H1 (cell line): ENCODE measurements around the gene CCDC14. TPM values are rescaled to one million over a fixed set of nuclear protein-coding genes. Genes with fewer than 3 reads are reported as not detected.

Experiments used
- CTCF ChIA-PET: fragments of 300-600 bp; sonication (Branson Sonifier 250); formaldehyde crosslinking; loops from one replicate; lab custom pipeline; 2021; ENCODE audit not compliant: partially characterized antibody; lab: Charles Lee
- POLR2A ChIA-PET: fragments of 300-600 bp; sonication (Branson Sonifier 250); formaldehyde crosslinking; loops from one replicate; lab custom pipeline; 2021; ENCODE audit warnings: inconsistent platforms; ENCODE audit not compliant: partially characterized antibody; lab: Charles Lee
- DNase-seq, 2 experiments: peaks; one replicate each; pipeline versions ENCODE4 v3.0.0 to v3.0.0-alpha.2; 2010 to 2022; ENCODE audit warnings: low spot score in 2 of 2, low read depth in 1 of 2, mixed read lengths in 1 of 2
- FAIRE-seq: peaks from 2 replicates; lab custom pipeline; 2011; peaks lifted over from hg19 to GRCh38; lab: Jason Lieb, UNC
- H2AFZ ChIP-seq: 2 replicates; pipeline ENCODE4 v1.8.1; 2012; ENCODE audit warnings: low read length, inconsistent platforms
- H2AK5ac ChIP-seq: 2 replicates; pipeline ENCODE4 v1.6.1; 2013; ENCODE audit warnings: low read depth, low read length
- H2BK120ac ChIP-seq: replicated peaks from 2 replicates; pipeline ENCODE3; 2013; ENCODE audit warnings: low read depth, low read length, inconsistent platforms
- H2BK12ac ChIP-seq: 2 replicates; pipeline ENCODE4 v1.6.1; 2013; ENCODE audit warnings: low read depth, low read length
- H2BK15ac ChIP-seq: 2 replicates; pipeline ENCODE4 v1.6.1; 2013; ENCODE audit warnings: low read length
- H2BK20ac ChIP-seq: 2 replicates; pipeline ENCODE4 v1.6.1; 2013; ENCODE audit warnings: low read length
- H2BK5ac ChIP-seq: 2 replicates; pipeline ENCODE4 v1.6.1; 2013; ENCODE audit warnings: low read depth, low read length
- H3K14ac ChIP-seq: 2 replicates; pipeline ENCODE4 v1.6.1; 2013; ENCODE audit warnings: inconsistent platforms; ENCODE audit not compliant: insufficient read length
- H3K18ac ChIP-seq: 2 replicates; pipeline ENCODE4 v1.6.1; 2013; ENCODE audit warnings: low read length; ENCODE audit errors: extremely low read depth
- H3K23ac ChIP-seq: 2 replicates; pipeline ENCODE4 v1.6.1; 2013; ENCODE audit warnings: inconsistent platforms; ENCODE audit not compliant: insufficient read length
- H3K23me2 ChIP-seq: 2 replicates; pipeline ENCODE4 v1.6.1; 2013; ENCODE audit warnings: low read depth, low read length
- H3K27ac ChIP-seq: 2 replicates; pipeline ENCODE4 v1.6.1; 2011; ENCODE audit warnings: low read depth, low read length, inconsistent platforms
- H3K27me3 ChIP-seq, 4 experiments: replicated peaks in 1 of 4; 1 replicate in 1 of 4; 2 replicates in 3 of 4; pipeline versions ENCODE4 v1.6.1 to v1.8.1; 2011 to 2013; ENCODE audit warnings: low read length in 3 of 4, mild to moderate bottlenecking in 3 of 4, inconsistent platforms in 2 of 4, mixed read lengths in 2 of 4, moderate library complexity in 1 of 4; ENCODE audit not compliant: control insufficient read depth in 3 of 4, insufficient read depth in 3 of 4; ENCODE audit errors: extremely low read depth in 1 of 4
- H3K36me3 ChIP-seq, 4 experiments: 2 replicates each; pipeline versions ENCODE4 v1.6.1 to v1.8.1; 2011 to 2013; ENCODE audit warnings: mild to moderate bottlenecking in 4 of 4, low read length in 3 of 4, moderate library complexity in 2 of 4, control low read depth in 1 of 4, inconsistent platforms in 1 of 4; ENCODE audit not compliant: insufficient read depth in 4 of 4, control insufficient read depth in 2 of 4
- H3K4ac ChIP-seq: replicated peaks from 2 replicates; pipeline ENCODE3; 2013; ENCODE audit warnings: low read length, low read depth, mixed read lengths, inconsistent platforms; ENCODE audit not compliant: insufficient read length
- H3K4me1 ChIP-seq, 4 experiments: replicated peaks in 1 of 4; 1 replicate in 1 of 4; 2 replicates in 3 of 4; pipeline versions ENCODE4 v1.6.1 to v1.8.1; 2011 to 2013; ENCODE audit warnings: low read length in 3 of 4, inconsistent platforms in 2 of 4, mixed read lengths in 1 of 4; ENCODE audit not compliant: insufficient read depth in 4 of 4, control insufficient read depth in 3 of 4
- H3K4me2 ChIP-seq, 2 experiments: 2 replicates each; pipeline versions ENCODE4 v1.6.1 to v1.8.1; 2011 to 2013; ENCODE audit warnings: low read depth in 2 of 2, low read length in 2 of 2, control low read depth in 1 of 2, inconsistent platforms in 1 of 2, mild to moderate bottlenecking in 1 of 2; ENCODE audit not compliant: insufficient read depth in 1 of 2
- H3K4me3 ChIP-seq, 4 experiments: fragments of 200-600, 300-600 bp in 1 of 4; sonication (generic), shearing (Covaris generic), sonication (Bioruptor Twin) in 1 of 4; 2 replicates each; pipeline versions ENCODE4 v1.5.1 to v1.8.1; 2011 to 2016; ENCODE audit warnings: low read length in 4 of 4, low read depth in 3 of 4, control low read depth in 2 of 4, inconsistent platforms in 2 of 4, mild to moderate bottlenecking in 2 of 4, mixed read lengths in 1 of 4, moderate library complexity in 1 of 4; ENCODE audit not compliant: insufficient read depth in 2 of 4; ENCODE audit errors: extremely low read depth in 1 of 4
- H3K56ac ChIP-seq: replicated peaks from 2 replicates; pipeline ENCODE3; 2013; ENCODE audit warnings: low read depth, mild to moderate bottlenecking, mixed read lengths, low read length, inconsistent platforms; ENCODE audit not compliant: insufficient read length
- H3K79me1 ChIP-seq: 2 replicates; pipeline ENCODE4 v1.6.1; 2013; ENCODE audit warnings: low read depth, low read length, control low read depth
- H3K79me2 ChIP-seq, 2 experiments: 2 replicates each; pipeline versions ENCODE4 v1.6.1 to v1.8.1; 2012 to 2013; ENCODE audit warnings: low read length in 2 of 2, mild to moderate bottlenecking in 2 of 2, inconsistent platforms in 1 of 2; ENCODE audit not compliant: insufficient read depth in 2 of 2, control insufficient read depth in 1 of 2
- H3K9ac ChIP-seq, 4 experiments: replicated peaks in 1 of 4; 1 replicate in 1 of 4; 2 replicates in 3 of 4; pipeline versions ENCODE4 v1.6.1 to v1.8.1; 2011 to 2013; ENCODE audit warnings: low read depth in 3 of 4, low read length in 3 of 4, control low read depth in 2 of 4, mild to moderate bottlenecking in 2 of 4, moderate library complexity in 2 of 4, inconsistent platforms in 1 of 4; ENCODE audit errors: extremely low read depth in 1 of 4
- H3K9me3 ChIP-seq, 2 experiments: 2 replicates each; pipeline versions ENCODE4 v1.6.1 to v1.8.1; 2012 to 2013; ENCODE audit warnings: mild to moderate bottlenecking in 2 of 2, moderate library complexity in 2 of 2, control low read depth in 1 of 2, inconsistent platforms in 1 of 2, low read depth in 1 of 2, low read length in 1 of 2, mixed read lengths in 1 of 2; ENCODE audit not compliant: insufficient read depth in 2 of 2
- H4K20me1 ChIP-seq, 2 experiments: replicated peaks in 1 of 2; 2 replicates each; pipeline versions ENCODE3 to v1.8.1; 2011 to 2013; ENCODE audit warnings: inconsistent platforms in 2 of 2, low read length in 2 of 2, mild to moderate bottlenecking in 1 of 2; ENCODE audit not compliant: insufficient read depth in 2 of 2, control insufficient read depth in 1 of 2
- H4K5ac ChIP-seq: 2 replicates; pipeline ENCODE4 v1.6.1; 2013; ENCODE audit warnings: low read length, low read depth, mixed read lengths, inconsistent platforms; ENCODE audit not compliant: insufficient read length
- H4K8ac ChIP-seq: 2 replicates; pipeline ENCODE4 v1.8.0; 2013; ENCODE audit warnings: mild to moderate bottlenecking, moderate library complexity, low read length, inconsistent platforms; ENCODE audit not compliant: insufficient read depth; ENCODE audit errors: extremely low read depth
- H4K91ac ChIP-seq: replicated peaks from 2 replicates; pipeline ENCODE3; 2013; ENCODE audit warnings: low read length, mixed read lengths, inconsistent platforms; ENCODE audit not compliant: insufficient read length
- BACH1 ChIP-seq: IDR thresholded peaks from 2 replicates; pipeline ENCODE4 v1.6.1; 2012; ENCODE audit warnings: low read length, improper control_type of control experiment
- CTBP2 ChIP-seq: IDR thresholded peaks from 2 replicates; pipeline ENCODE4 v1.7.0; 2011; ENCODE audit warnings: borderline replicate concordance, mild to moderate bottlenecking, moderate library complexity, mixed read lengths, low read length; ENCODE audit not compliant: insufficient read depth, insufficient read length
- CTCF ChIP-seq, 3 experiments: IDR thresholded peaks; 1 replicate in 2 of 3; 2 replicates in 1 of 3; pipeline versions ENCODE4 v1.5.1 to v1.6.1; 2011; ENCODE audit warnings: low read length in 3 of 3, mild to moderate bottlenecking in 3 of 3, inconsistent platforms in 2 of 3, low read depth in 1 of 3, moderate library complexity in 1 of 3; ENCODE audit not compliant: insufficient read depth in 1 of 3; ENCODE audit errors: control extremely low read depth in 1 of 3
- MAX ChIP-seq: IDR thresholded peaks from 2 replicates; pipeline ENCODE4 v1.6.1; 2012; ENCODE audit warnings: inconsistent platforms
- RAD21 ChIP-seq, 2 experiments: IDR thresholded peaks in 1 of 2; conservative IDR thresholded peaks in 1 of 2; 2 replicates each; pipeline ENCODE4 v1.6.1; 2011; ENCODE audit warnings: low read depth in 2 of 2, low read length in 2 of 2, improper control_type of control experiment in 1 of 2, inconsistent platforms in 1 of 2, mild to moderate bottlenecking in 1 of 2, moderate library complexity in 1 of 2
- TCF12 ChIP-seq: IDR thresholded peaks from 2 replicates; pipeline ENCODE4 v1.6.1; 2011; ENCODE audit warnings: low read depth, mild to moderate bottlenecking, low read length
- YY1 ChIP-seq: IDR thresholded peaks from 2 replicates; pipeline ENCODE4 v1.6.1; 2011; ENCODE audit warnings: low read depth, mild to moderate bottlenecking, low read length
- WGBS, 2 experiments: shearing (Covaris generic) in 1 of 2; methylation state at CpG; one replicate each; pipeline versions ENCODE4 v1.1.6 to v1.1.7; 2013 to 2015; ENCODE audit warnings: low lambda C conversion rate in 2 of 2, mixed read lengths in 2 of 2, inconsistent platforms in 1 of 2, low coverage in 1 of 2, missing lambda C conversion rate in 1 of 2; ENCODE audit not compliant: insufficient replicate concordance in 2 of 2, insufficient coverage in 1 of 2, insufficient read length in 1 of 2; ENCODE audit errors: extremely low coverage in 1 of 2, missing lambda C conversion rate in 1 of 2; 5-methylcytosine and 5-hydroxymethylcytosine counted together
- polyA plus RNA-seq, 7 experiments: library from polyadenylated mRNA; depleted of rRNA in 3 of 7; stranded (reverse) in 5 of 7; unstranded in 2 of 7; fragments of >200 nt in 5 of 7; fragments of 200-250 nt in 2 of 7; gene quantifications; 1 replicate in 5 of 7; 2 replicates in 1 of 7; 4 replicates in 1 of 7; pipeline versions ENCODE4 v1.2.1 to v1.2.3, GENCODE V29; 2011 to 2013; ENCODE audit warnings: missing spikeins in 2 of 7, mixed read lengths in 2 of 7
- total RNA-seq: library from RNA; stranded (reverse); fragmentation: NEBNext Ultra II Directional; extraction: Animal tissue kit (Norgen Biotek cat#: 25700); gene quantifications from 2 replicates; pipeline ENCODE4 v1.2.1, GENCODE V29; 2021

Gene CCDC14
- total and polyA plus RNA-seq, 2 of the 8 experiments (the other 6 are each of a cell fraction or from before 2014, with no cell fraction given), result 53.6 to 95.7 TPM

- 0 out of 2 replicates have a peak overlapping the region, but pooled peaks have one; percentile 65 for H2AFZ ChIP-seq
- H4K5ac ChIP-seq, result no peak overlapping the region
- no peaks in the 10 kb centered on the region for H3K36me3 ChIP-seq
- no peak overlapping the region for H2BK5ac ChIP-seq
- no peaks in the 10 kb centered on the region for H4K20me1 ChIP-seq
- H2BK12ac ChIP-seq, result no peak overlapping the region
- no peak overlapping the region for H3K18ac ChIP-seq
- peaks cover 0 to 6% (median 3%) of the 10 kb centered on the region in 4 experiments; a peak in 5 of 7 replicates for H3K4me1 ChIP-seq
- TF ChIP-seq BACH1, result no peak
- peak; percentile 67 to 86 (median 77) for TF ChIP-seq CTCF (IDR thresholded peaks at IDR 0.05; ENCODE audit: control extremely low read depth in 1 of 3, insufficient read depth in 1 of 3, low read depth in 1 of 3, low read length in 3 of 3)
- TF ChIP-seq TCF12, result no peak
- TF ChIP-seq RAD21 (IDR thresholded peaks at IDR 0.05 in 1 of 2, conservative IDR thresholded peaks at IDR 0.05 in 1 of 2; ENCODE audit: low read depth in 2 of 2, low read length in 2 of 2), result peak; percentile 52 to 63
- no peak for TF ChIP-seq CTBP2
- peak; percentile 58; the same call in 1 of the 2 replicates for TF ChIP-seq MAX
- TF ChIP-seq YY1, result peak; percentile 72; the same call in 1 of the 2 replicates
- no peak overlapping the region for H4K8ac ChIP-seq
- H2BK20ac ChIP-seq, result 0 out of 2 replicates have a peak overlapping the region, but pooled peaks have one; percentile 34
- ChIA-PET CTCF (interaction anchor here (0.7 to 3.8 kb wide), 32 partner anchors 8 to 368 kb away, joined by 3 to 18 read pairs (median 5); no protein-coding TSS in a partner anchor), POLR2A (no interaction called here)
- H3K27ac ChIP-seq, result no peak overlapping the region
- no peak overlapping the region for H3K4ac ChIP-seq
- no peak overlapping the region for H3K9ac ChIP-seq
- FAIRE-seq (peak; percentile 72), DNase-seq (no peak)
- H3K4me2 ChIP-seq, result no peak overlapping the region
- H2BK120ac ChIP-seq, result no peak overlapping the region
- H3K14ac ChIP-seq, result no peak overlapping the region
- no peaks in the 10 kb centered on the region for H3K79me1 ChIP-seq
- 65% methylated on average over 6 of the region's 6 CpGs; no CpG with 5 or more reads in 1 of the 2 experiments for WGBS, 2 experiments
- no peaks in the 10 kb centered on the region for H3K9me3 ChIP-seq
- no peak overlapping the region for H4K91ac ChIP-seq
- H3K23ac ChIP-seq, result no peak overlapping the region
- no peak overlapping the region for H3K56ac ChIP-seq
- peaks cover 0 to 9% (median 4%) of the 10 kb centered on the region in 4 experiments; a peak in 3 of 7 replicates for H3K27me3 ChIP-seq
- peak overlapping the region; percentile 88; the same call in 1 of the 2 replicates for H2BK15ac ChIP-seq
- no peak overlapping the region for H2AK5ac ChIP-seq
- no peaks in the 10 kb centered on the region for H3K79me2 ChIP-seq
- H3K4me3 ChIP-seq, result no peak overlapping the region
- H3K23me2 ChIP-seq, result peaks cover 10% of the 10 kb centered on the region
These were observed 79.9 kb downstream of the CCDC14 start for GRCh38 chr3:123880998-123881561.
